Measurements from ENCODE around the gene ARID1B. TPM values are rescaled to one million over a fixed set of nuclear protein-coding genes. Genes with fewer than 3 reads are reported as not detected.

ARID1B gene
- total RNA-seq, 1 experiment from 2014 or later = 63.9 TPM

DNA sequence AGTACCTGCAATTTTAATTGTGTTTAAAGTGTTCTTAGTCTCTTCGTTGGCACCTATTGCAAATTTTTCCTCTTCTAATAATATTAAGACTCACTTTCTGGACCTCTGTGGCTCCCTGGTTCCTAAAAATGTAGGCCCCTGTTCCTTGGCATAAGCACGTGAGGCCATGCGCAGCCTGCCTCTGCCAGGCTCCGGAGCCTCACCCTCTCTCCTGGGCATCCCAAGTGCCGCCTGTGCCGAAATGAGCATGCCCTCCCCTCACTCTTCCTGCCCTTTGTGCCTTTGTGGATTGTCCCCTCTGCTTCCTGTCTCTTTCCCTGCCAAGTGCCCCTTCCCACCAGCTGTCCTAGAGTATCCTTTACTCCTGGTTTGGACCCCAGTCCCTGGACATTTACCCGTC lies 300.1 kb downstream of the ARID1B start:
- Mint-ChIP-seq H3K4me1 (ENCODE audit: insufficient read depth, unreplicated experiment) (peaks cover 6% of the 10 kb centered on the region), H3K27ac (ENCODE audit: low read depth, unreplicated experiment) (no peak overlapping the region), H3K36me3 (ENCODE audit: insufficient read depth, unreplicated experiment) (peaks cover 8% of the 10 kb centered on the region), H3K27me3 (ENCODE audit: insufficient read depth, unreplicated experiment) (no peaks in the 10 kb centered on the region), H3K9me3 (ENCODE audit: unreplicated experiment) (no peaks in the 10 kb centered on the region), H3K4me3 (ENCODE audit: unreplicated experiment) (no peak overlapping the region)
- TF ChIP-seq CTCF (IDR thresholded peaks at IDR 0.05; ENCODE audit: unreplicated experiment) = no peak
- CTCF ChIA-PET = no interaction called here
- no peak for DNase-seq (ENCODE audit: unreplicated experiment)
- intact Hi-C loops (cut with micrococcal nuclease) = no loop called here
- no TSS peak for BruUV-seq (replicated peaks)
- POLR2A ChIA-PET = no interaction called here

DNA sequence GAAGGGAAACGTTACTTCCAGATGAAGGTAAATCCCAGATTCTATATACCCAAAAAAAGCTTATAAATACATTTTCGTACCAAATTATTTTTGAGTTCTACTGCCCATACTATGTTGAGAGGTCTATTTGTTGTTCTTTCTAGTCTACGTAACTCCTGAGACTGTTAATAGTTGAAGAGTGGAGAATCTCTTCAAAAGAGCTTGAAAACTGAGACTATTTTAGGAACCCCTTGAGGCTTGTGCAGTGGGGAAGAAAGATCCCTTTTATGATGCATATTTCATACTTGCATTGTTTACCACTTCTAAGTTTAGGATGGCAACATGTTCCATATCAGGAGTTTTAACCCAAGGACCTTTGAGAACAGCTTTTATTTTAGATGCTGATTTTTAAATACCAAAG lies 301.1 kb downstream of the ARID1B start:
- Mint-ChIP-seq H3K36me3 (ENCODE audit: insufficient read depth, unreplicated experiment) (peaks cover 8% of the 10 kb centered on the region), H3K4me3 (ENCODE audit: unreplicated experiment) (no peak overlapping the region), H3K27ac (ENCODE audit: low read depth, unreplicated experiment) (no peak overlapping the region), H3K27me3 (ENCODE audit: insufficient read depth, unreplicated experiment) (no peaks in the 10 kb centered on the region), H3K9me3 (ENCODE audit: unreplicated experiment) (no peaks in the 10 kb centered on the region), H3K4me1 (ENCODE audit: insufficient read depth, unreplicated experiment) (peaks cover 6% of the 10 kb centered on the region)
- intact Hi-C loops (cut with micrococcal nuclease) = no loop called here
- POLR2A ChIA-PET = interaction anchor here (1.6 to 2.1 kb wide), 2 partner anchors 9 to 71 kb away, joined by 4 to 9 read pairs; no protein-coding TSS in a partner anchor
- no peak for DNase-seq (ENCODE audit: unreplicated experiment)
- CTCF ChIA-PET = interaction anchor here (1.0 kb wide), 1 partner anchor 80 kb away, joined by 3 read pairs; no protein-coding TSS in a partner anchor
- TF ChIP-seq CTCF (IDR thresholded peaks at IDR 0.05; ENCODE audit: unreplicated experiment) = no peak
- no TSS peak for BruUV-seq (replicated peaks)

- no peak for TF ChIP-seq CTCF (IDR thresholded peaks at IDR 0.05; ENCODE audit: unreplicated experiment)
- intact Hi-C loops (cut with micrococcal nuclease) = no loop called here
- peaks cover 8% of the 10 kb centered on the region for H3K36me3 Mint-ChIP-seq (ENCODE audit: insufficient read depth, unreplicated experiment)
- H3K4me3 Mint-ChIP-seq (ENCODE audit: unreplicated experiment) = no peak overlapping the region
- H3K9me3 Mint-ChIP-seq (ENCODE audit: unreplicated experiment) = no peaks in the 10 kb centered on the region
- ChIA-PET POLR2A (interaction anchor here (1.6 to 2.1 kb wide), 2 partner anchors 10 to 70 kb away, joined by 4 to 9 read pairs; no protein-coding TSS in a partner anchor), CTCF (no interaction called here)
- H3K27ac Mint-ChIP-seq (ENCODE audit: low read depth, unreplicated experiment) = no peak overlapping the region
- DNase-seq (ENCODE audit: unreplicated experiment) = no peak
- H3K4me1 Mint-ChIP-seq (ENCODE audit: insufficient read depth, unreplicated experiment) = peaks cover 6% of the 10 kb centered on the region
- no TSS peak for BruUV-seq (replicated peaks)
- H3K27me3 Mint-ChIP-seq (ENCODE audit: insufficient read depth, unreplicated experiment) = no peaks in the 10 kb centered on the region
These were observed 302.1 kb downstream of the ARID1B start for GRCh38 chr6:157079277-157079676.

- intact Hi-C loops (cut with micrococcal nuclease) = no loop called here
- POLR2A ChIA-PET = interaction anchor here (2.1 kb wide), 1 partner anchor 10 kb away, joined by 9 read pairs; no protein-coding TSS in a partner anchor
- Mint-ChIP-seq H3K27me3 (ENCODE audit: insufficient read depth, unreplicated experiment) (no peaks in the 10 kb centered on the region), H3K4me1 (ENCODE audit: insufficient read depth, unreplicated experiment) (peaks cover 6% of the 10 kb centered on the region), H3K27ac (ENCODE audit: low read depth, unreplicated experiment) (no peak overlapping the region), H3K36me3 (ENCODE audit: insufficient read depth, unreplicated experiment) (peaks cover 8% of the 10 kb centered on the region), H3K9me3 (ENCODE audit: unreplicated experiment) (no peaks in the 10 kb centered on the region), H3K4me3 (ENCODE audit: unreplicated experiment) (no peak overlapping the region)
- CTCF ChIA-PET = no interaction called here
- DNase-seq (ENCODE audit: unreplicated experiment) = no peak
- BruUV-seq (replicated peaks) = no TSS peak
- no peak for TF ChIP-seq CTCF (IDR thresholded peaks at IDR 0.05; ENCODE audit: unreplicated experiment)
These were observed 302.6 kb downstream of the ARID1B start for GRCh38 chr6:157079771-157080170.

Measured in MCF 10A (cell line).